Fibroblast of lung (primary cell): ENCODE measurements around the gene CASP4.

Experiments
- EZH2 ChIP-seq: IDR thresholded peaks from 2 replicates; pipeline ENCODE4 v1.5.1; 2012; ENCODE audit warnings: low read length, control low read depth, mild to moderate bottlenecking; ENCODE audit errors: missing control alignments
- TF ChIP-seq, protein P1 (sequence below), 2 donors: IDR thresholded peaks in 1 of 2; conservative IDR thresholded peaks in 1 of 2; 1 replicate in 1 of 2; 2 replicates in 1 of 2; pipeline ENCODE4 v1.5.1; 2011 to 2012; ENCODE audit warnings: low read length in 2 of 2, control low read depth in 1 of 2, inconsistent platforms in 1 of 2, low read depth in 1 of 2, mild to moderate bottlenecking in 1 of 2

DNA sequence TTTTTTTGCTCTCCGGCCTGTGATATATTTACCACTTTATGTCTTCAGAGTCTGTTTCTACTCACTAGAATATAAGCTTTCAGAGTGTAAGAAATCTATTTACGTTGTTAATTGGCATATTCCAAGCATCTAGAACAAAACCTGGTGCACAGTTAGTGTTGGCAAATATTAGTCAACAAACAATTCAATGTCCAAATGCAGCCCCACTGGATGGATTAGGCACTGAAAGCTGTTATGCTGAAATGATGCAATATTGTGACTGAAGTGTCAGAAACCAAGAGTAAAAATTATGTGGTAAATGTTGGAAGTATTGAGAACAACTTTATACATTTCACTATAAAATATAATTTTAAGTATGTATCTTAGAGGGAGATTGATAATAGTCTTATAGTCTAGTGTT, 24.8 kb downstream of the CASP4 start:
- no peak for TF ChIP-seq EZH2
- TF ChIP-seq, protein P1, sequence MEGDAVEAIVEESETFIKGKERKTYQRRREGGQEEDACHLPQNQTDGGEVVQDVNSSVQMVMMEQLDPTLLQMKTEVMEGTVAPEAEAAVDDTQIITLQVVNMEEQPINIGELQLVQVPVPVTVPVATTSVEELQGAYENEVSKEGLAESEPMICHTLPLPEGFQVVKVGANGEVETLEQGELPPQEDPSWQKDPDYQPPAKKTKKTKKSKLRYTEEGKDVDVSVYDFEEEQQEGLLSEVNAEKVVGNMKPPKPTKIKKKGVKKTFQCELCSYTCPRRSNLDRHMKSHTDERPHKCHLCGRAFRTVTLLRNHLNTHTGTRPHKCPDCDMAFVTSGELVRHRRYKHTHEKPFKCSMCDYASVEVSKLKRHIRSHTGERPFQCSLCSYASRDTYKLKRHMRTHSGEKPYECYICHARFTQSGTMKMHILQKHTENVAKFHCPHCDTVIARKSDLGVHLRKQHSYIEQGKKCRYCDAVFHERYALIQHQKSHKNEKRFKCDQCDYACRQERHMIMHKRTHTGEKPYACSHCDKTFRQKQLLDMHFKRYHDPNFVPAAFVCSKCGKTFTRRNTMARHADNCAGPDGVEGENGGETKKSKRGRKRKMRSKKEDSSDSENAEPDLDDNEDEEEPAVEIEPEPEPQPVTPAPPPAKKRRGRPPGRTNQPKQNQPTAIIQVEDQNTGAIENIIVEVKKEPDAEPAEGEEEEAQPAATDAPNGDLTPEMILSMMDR (conservative IDR thresholded peaks at IDR 0.05 in 1 of 2, IDR thresholded peaks at IDR 0.05 in 1 of 2; ENCODE audit: low read depth in 1 of 2, low read length in 2 of 2) = no peak
